Neuronal stem cell (in vitro differentiated cells): Measurements from ENCODE around the gene ATP9B.

ENCODE experiments used
- DNase-seq: peaks from one replicate; pipeline ENCODE4 v3.0.0-alpha.2; 2013; ENCODE audit warnings: low spot score
- H2AFZ ChIP-seq: one replicate; pipeline ENCODE4 v1.6.1; 2013; ENCODE audit warnings: mild to moderate bottlenecking, low read length, inconsistent platforms
- H2AK5ac ChIP-seq: 2 replicates; pipeline ENCODE4 v1.6.1; 2013; ENCODE audit warnings: low read depth, mild to moderate bottlenecking, inconsistent platforms, low read length, moderate library complexity, mixed read lengths
- H2BK120ac ChIP-seq: 2 replicates; pipeline ENCODE4 v1.6.1; 2013; ENCODE audit warnings: low read depth, mild to moderate bottlenecking, inconsistent platforms, low read length, moderate library complexity, mixed read lengths
- H2BK12ac ChIP-seq: one replicate; pipeline ENCODE4 v1.6.1; 2013; ENCODE audit warnings: low read length, inconsistent platforms
- H2BK15ac ChIP-seq: 2 replicates; pipeline ENCODE4 v1.6.1; 2013; ENCODE audit warnings: mild to moderate bottlenecking, low read length, inconsistent platforms, mixed read lengths
- H2BK5ac ChIP-seq: one replicate; pipeline ENCODE4 v1.6.1; 2013; ENCODE audit warnings: inconsistent platforms, mild to moderate bottlenecking, low read length, moderate library complexity
- H3K14ac ChIP-seq: one replicate; pipeline ENCODE4 v1.6.1; 2013; ENCODE audit warnings: low read length, inconsistent platforms
- H3K18ac ChIP-seq: 2 replicates; pipeline ENCODE4 v1.6.1; 2013; ENCODE audit warnings: low read length, inconsistent platforms
- H3K23ac ChIP-seq: 2 replicates; pipeline ENCODE4 v1.6.1; 2013; ENCODE audit warnings: low read depth, mild to moderate bottlenecking, mixed read lengths, low read length, inconsistent platforms; ENCODE audit not compliant: poor library complexity
- H3K27ac ChIP-seq: replicated peaks from 3 replicates; pipeline ENCODE4 v1.5.1; 2013; ENCODE audit warnings: low read length, inconsistent platforms
- H3K27me3 ChIP-seq, 3 experiments: 2 replicates each; pipeline ENCODE4 v1.6.1; 2013; ENCODE audit warnings: low read length in 3 of 3, mild to moderate bottlenecking in 2 of 3, inconsistent platforms in 1 of 3, low read depth in 1 of 3, mixed read lengths in 1 of 3, moderate library complexity in 1 of 3; ENCODE audit not compliant: control insufficient read depth in 3 of 3, insufficient read depth in 3 of 3
- H3K36me3 ChIP-seq, 2 donors: replicated peaks in 1 of 2; 2 replicates each; pipeline ENCODE4 v1.6.1; 2013; ENCODE audit warnings: low read length in 2 of 2; ENCODE audit not compliant: control insufficient read depth in 2 of 2, insufficient read depth in 2 of 2
- H3K4ac ChIP-seq: 2 replicates; pipeline ENCODE4 v1.6.1; 2013; ENCODE audit warnings: inconsistent platforms, mild to moderate bottlenecking, low read length, moderate library complexity
- H3K4me1 ChIP-seq, 2 donors: 1 replicate in 1 of 2; 2 replicates in 1 of 2; pipeline ENCODE4 v1.6.1; 2013; ENCODE audit warnings: low read length in 2 of 2, low read depth in 1 of 2; ENCODE audit not compliant: control insufficient read depth in 2 of 2, insufficient read depth in 1 of 2
- H3K4me2 ChIP-seq: one replicate; pipeline ENCODE4 v1.6.1; 2013; ENCODE audit warnings: mild to moderate bottlenecking, low read length, inconsistent platforms; ENCODE audit not compliant: insufficient read depth, poor library complexity, severe bottlenecking
- H3K4me3 ChIP-seq, 2 donors: 2 replicates each; pipeline ENCODE4 v1.5.1; 2013; ENCODE audit warnings: low read length in 2 of 2, mild to moderate bottlenecking in 2 of 2, inconsistent platforms in 1 of 2, moderate library complexity in 1 of 2
- H3K79me1 ChIP-seq: one replicate; pipeline ENCODE4 v1.6.1; 2013; ENCODE audit warnings: low read depth, mild to moderate bottlenecking, inconsistent platforms, low read length, moderate library complexity
- H3K9ac ChIP-seq: one replicate; pipeline ENCODE4 v1.6.1; 2013; ENCODE audit warnings: mild to moderate bottlenecking, low read depth, low read length, inconsistent platforms; ENCODE audit not compliant: poor library complexity
- H3K9me3 ChIP-seq, 2 donors: replicated peaks in 1 of 2; 2 replicates each; pipeline versions ENCODE3 to v1.6.1; 2013; ENCODE audit warnings: low read length in 2 of 2, mild to moderate bottlenecking in 2 of 2, inconsistent platforms in 1 of 2, low read depth in 1 of 2, mixed read lengths in 1 of 2, moderate library complexity in 1 of 2; ENCODE audit not compliant: control insufficient read depth in 2 of 2, insufficient read depth in 1 of 2
- H4K8ac ChIP-seq: one replicate; pipeline ENCODE4 v1.6.1; 2013; ENCODE audit warnings: low read depth, mild to moderate bottlenecking, inconsistent platforms, low read length, moderate library complexity
- H4K91ac ChIP-seq: one replicate; pipeline ENCODE4 v1.6.1; 2013; ENCODE audit warnings: low read length, low read depth, mild to moderate bottlenecking, inconsistent platforms; ENCODE audit not compliant: poor library complexity
- WGBS, 2 donors: extraction: QIAGEN DNeasy Blood & Tissue Kit; methylation state at CpG; one replicate each; pipeline ENCODE4 v1.1.7; 2013; ENCODE audit warnings: missing lambda C conversion rate in 2 of 2, mixed read lengths in 1 of 2; ENCODE audit not compliant: insufficient read length in 2 of 2, insufficient replicate concordance in 1 of 2; ENCODE audit errors: extremely low coverage in 2 of 2; 5-methylcytosine and 5-hydroxymethylcytosine counted together

Gene ATP9B

GRCh38 chr18:79372991-79373390 is 303.8 kb downstream of the ATP9B start:
- WGBS, 2 donors: no CpG with 5 or more reads among the region's 2 CpGs
- H3K4me1 ChIP-seq: no peaks in the 10 kb centered on the region
- H2BK120ac ChIP-seq: no peak overlapping the region
- H2AK5ac ChIP-seq: no peak overlapping the region
- no peak overlapping the region for H2AFZ ChIP-seq
- H3K4me3 ChIP-seq: no peak overlapping the region
- no peak overlapping the region for H3K14ac ChIP-seq
- no peak overlapping the region for H3K23ac ChIP-seq
- no peak overlapping the region for H2BK12ac ChIP-seq
- no peak overlapping the region for H3K4me2 ChIP-seq
- no peak overlapping the region for H4K91ac ChIP-seq
- no peak overlapping the region for H2BK5ac ChIP-seq
- no peak overlapping the region for H2BK15ac ChIP-seq
- H3K18ac ChIP-seq: no peak overlapping the region
- H3K36me3 ChIP-seq: peaks cover 9 to 27% of the 10 kb centered on the region in 2 donors
- no peaks in the 10 kb centered on the region for H3K27me3 ChIP-seq
- no peak for DNase-seq
- no peaks in the 10 kb centered on the region for H3K9me3 ChIP-seq
- H3K4ac ChIP-seq: no peak overlapping the region
- no peaks in the 10 kb centered on the region for H3K79me1 ChIP-seq
- no peak overlapping the region for H3K27ac ChIP-seq
- no peak overlapping the region for H4K8ac ChIP-seq
- no peak overlapping the region for H3K9ac ChIP-seq

GRCh38 chr18:79373736-79374135 is 304.5 kb downstream of the ATP9B start:
- H3K36me3 ChIP-seq: peaks cover 9 to 32% of the 10 kb centered on the region in 2 donors
- H3K79me1 ChIP-seq: no peaks in the 10 kb centered on the region
- H2BK120ac ChIP-seq: no peak overlapping the region
- H3K14ac ChIP-seq: no peak overlapping the region
- no peak overlapping the region for H4K8ac ChIP-seq
- H2BK12ac ChIP-seq: no peak overlapping the region
- H3K4me2 ChIP-seq: no peak overlapping the region
- H4K91ac ChIP-seq: no peak overlapping the region
- H3K9ac ChIP-seq: no peak overlapping the region
- no peak overlapping the region for H3K4me3 ChIP-seq
- H3K23ac ChIP-seq: no peak overlapping the region
- no peak overlapping the region for H2AK5ac ChIP-seq
- H2AFZ ChIP-seq: no peak overlapping the region
- H2BK5ac ChIP-seq: no peak overlapping the region
- no peaks in the 10 kb centered on the region for H3K27me3 ChIP-seq
- no peak for DNase-seq
- H3K4me1 ChIP-seq: peaks cover 0 to 3% of the 10 kb centered on the region in 2 donors
- H3K9me3 ChIP-seq: no peaks in the 10 kb centered on the region
- no CpG with 5 or more reads among the region's 17 CpGs for WGBS, 2 donors
- no peak overlapping the region for H3K4ac ChIP-seq
- no peak overlapping the region for H3K18ac ChIP-seq
- H2BK15ac ChIP-seq: no peak overlapping the region
- no peak overlapping the region for H3K27ac ChIP-seq

- Histone ChIP-seq H3K14ac (no peak overlapping the region), H3K27me3 (no peaks in the 10 kb centered on the region), H2AFZ (no peak overlapping the region), H2BK5ac (no peak overlapping the region), H4K91ac (no peak overlapping the region), H3K4me1 (peaks cover 0 to 3% of the 10 kb centered on the region in 2 donors), H3K4me2 (no peak overlapping the region), H3K27ac (no peak overlapping the region), H2AK5ac (no peak overlapping the region), H2BK12ac (no peak overlapping the region), H3K4ac (no peak overlapping the region), H2BK15ac (no peak overlapping the region), H3K23ac (peak overlapping the region; percentile 58), H4K8ac (no peak overlapping the region), H3K79me1 (no peaks in the 10 kb centered on the region), H3K18ac (no peak overlapping the region), H2BK120ac (no peak overlapping the region), H3K36me3 (peaks cover 9 to 32% of the 10 kb centered on the region in 2 donors), H3K4me3 (no peak overlapping the region), H3K9me3 (no peaks in the 10 kb centered on the region), H3K9ac (no peak overlapping the region)
- DNase-seq: no peak
- WGBS, 2 donors: no CpG with 5 or more reads among the region's 32 CpGs
Measured at GRCh38 chr18:79374408-79375171, 305.4 kb downstream of the ATP9B start.

GRCh38 chr18:79375441-79376154 is 306.4 kb downstream of the ATP9B start:
- H3K14ac ChIP-seq: no peak overlapping the region
- no peak overlapping the region for H3K9ac ChIP-seq
- no peak overlapping the region for H3K4me2 ChIP-seq
- H4K91ac ChIP-seq: no peak overlapping the region
- no peak overlapping the region for H3K4ac ChIP-seq
- H2BK12ac ChIP-seq: no peak overlapping the region
- H2AK5ac ChIP-seq: no peak overlapping the region
- H3K18ac ChIP-seq: no peak overlapping the region
- WGBS, 2 donors: no CpG with 5 or more reads among the region's 10 CpGs
- H3K27me3 ChIP-seq: no peaks in the 10 kb centered on the region
- H2BK15ac ChIP-seq: no peak overlapping the region
- H3K79me1 ChIP-seq: peaks cover 2% of the 10 kb centered on the region
- peaks cover 0 to 3% of the 10 kb centered on the region in 2 donors for H3K4me1 ChIP-seq
- peaks cover 8 to 32% of the 10 kb centered on the region in 2 donors for H3K36me3 ChIP-seq
- no peak overlapping the region for H2BK120ac ChIP-seq
- no peaks in the 10 kb centered on the region for H3K9me3 ChIP-seq
- H3K4me3 ChIP-seq: no peak overlapping the region
- no peak overlapping the region for H2BK5ac ChIP-seq
- no peak for DNase-seq
- H4K8ac ChIP-seq: no peak overlapping the region
- H2AFZ ChIP-seq: no peak overlapping the region
- H3K27ac ChIP-seq: no peak overlapping the region
- no peak overlapping the region for H3K23ac ChIP-seq
